Measurements from ENCODE around the gene FIGN. TPM values are rescaled to one million over a fixed set of nuclear protein-coding genes. Genes with fewer than 3 reads are reported as not detected.

Gene FIGN
- total and polyA plus RNA-seq, 2 of the 4 experiments (the other 2 are of a cell fraction): 0.77 to 0.90 TPM

- peaks cover 3% of the 10 kb centered on the region; the same call in 1 of the 2 replicates for H3K9me1 ChIP-seq (ENCODE audit: insufficient read depth, low read length)
- intact Hi-C loops (cut with micrococcal nuclease): no loop called here
- no peaks in the 10 kb centered on the region for H3K27me3 ChIP-seq (ENCODE audit: control insufficient read depth, insufficient read depth, low read length)
- DNase-seq (no peak), ATAC-seq (ENCODE audit: low read depth) (no peak)
- no peak overlapping the region for H3K4me3 ChIP-seq (ENCODE audit: insufficient read depth, low read depth, low read length)
- in situ Hi-C loops (cut with MboI; ENCODE audit: low sequenced_read_pairs): no loop called here
- H2BK120ac ChIP-seq (ENCODE audit: low read depth, low read length): no peak overlapping the region
- H3K56ac ChIP-seq (ENCODE audit: extremely low read depth, insufficient read depth, low read length): no peak overlapping the region
- no peak overlapping the region for H2BK15ac ChIP-seq (ENCODE audit: low read depth, low read length)
- no peak overlapping the region for H3K18ac ChIP-seq (ENCODE audit: low read depth, low read length)
- no peak overlapping the region for H2AK5ac ChIP-seq (ENCODE audit: low read depth, low read length)
- TF ChIP-seq RAD21 (IDR thresholded peaks at IDR 0.05; ENCODE audit: low read length) (no peak), MAFK (IDR thresholded peaks at IDR 0.05; ENCODE audit: low read depth, low read length) (no peak), CEBPB (IDR thresholded peaks at IDR 0.05; ENCODE audit: low read depth, low read length) (no peak), USF2 (IDR thresholded peaks at IDR 0.05; ENCODE audit: low read depth, low read length) (no peak), SMC3 (IDR thresholded peaks at IDR 0.05; ENCODE audit: low read depth, low read length) (no peak), FOS (IDR thresholded peaks at IDR 0.05; ENCODE audit: low read depth, low read length) (no peak), BHLHE40 (IDR thresholded peaks at IDR 0.05; ENCODE audit: low read depth, low read length) (no peak), MAZ (IDR thresholded peaks at IDR 0.05; ENCODE audit: borderline replicate concordance, low read depth, low read length) (no peak), NFE2L2 (IDR thresholded peaks at IDR 0.05; ENCODE audit: low read depth, low read length) (no peak), MXI1 (IDR thresholded peaks at IDR 0.05; ENCODE audit: borderline replicate concordance, low read depth, low read length) (no peak), RCOR1 (IDR thresholded peaks at IDR 0.05; ENCODE audit: insufficient replicate concordance, low read length) (no peak)
- BruUV-seq (replicated peaks): no TSS peak
- no peak overlapping the region for H4K5ac ChIP-seq (ENCODE audit: low read depth, low read length)
- dilution Hi-C loops (cut with HindIII; ENCODE audit: low sequenced_read_pairs, unreplicated experiment): no loop called here
- no peak overlapping the region for H2BK20ac ChIP-seq (ENCODE audit: low read depth, low read length)
- WGBS, 2 experiments (ENCODE audit: extremely low coverage in 2 of 2, insufficient read length in 1 of 2): 72% methylated on average over 2 of the region's 7 CpGs; no CpG with 5 or more reads in 1 of the 2 experiments
- no peak overlapping the region for H2AK9ac ChIP-seq (replicated peaks; ENCODE audit: low read depth, low read length, poor library complexity)
- H4K91ac ChIP-seq (ENCODE audit: insufficient read depth, low read depth, low read length): no peak overlapping the region
- H3K36me3 ChIP-seq (ENCODE audit: control insufficient read depth, insufficient read depth, low read length): no peaks in the 10 kb centered on the region
- H3K4me1 ChIP-seq (ENCODE audit: control insufficient read depth, insufficient read depth, low read length): no peaks in the 10 kb centered on the region
- POLR2A ChIA-PET (ENCODE audit: unreplicated experiment): no interaction called here
- no peak overlapping the region for H3K27ac ChIP-seq (ENCODE audit: insufficient read depth, low read length)
- CTCF ChIA-PET: interaction anchor here (0.8 kb wide), 1 partner anchor 15 kb away, joined by 3 read pairs; no protein-coding TSS in a partner anchor
- no peaks in the 10 kb centered on the region; a peak in 2 of 4 replicates for H3K79me1 ChIP-seq (ENCODE audit: low read depth in 1 of 2, low read length in 2 of 2)
- H2BK5ac ChIP-seq (ENCODE audit: low read depth, low read length, poor library complexity, severe bottlenecking): no peak overlapping the region
- H3K23ac ChIP-seq (ENCODE audit: low read depth, low read length): no peak overlapping the region
- no peak overlapping the region for H4K8ac ChIP-seq (ENCODE audit: low read depth in 2 of 2, low read length in 2 of 2)
- H3K9ac ChIP-seq (ENCODE audit: low read depth, low read length): no peak overlapping the region
- H4K20me1 ChIP-seq (ENCODE audit: insufficient read depth, low read length): no peaks in the 10 kb centered on the region; the same call in 1 of the 2 replicates
- H3K4ac ChIP-seq (ENCODE audit: low read depth, low read length): no peak overlapping the region
- no peak overlapping the region for H3K14ac ChIP-seq (replicated peaks; ENCODE audit: low read depth, low read length)
- H3K4me2 ChIP-seq (ENCODE audit: low read depth, low read length): no peak overlapping the region
- H3K9me3 ChIP-seq (ENCODE audit: control insufficient read depth, insufficient read depth, low read length): no peaks in the 10 kb centered on the region
- H2AFZ ChIP-seq (replicated peaks; ENCODE audit: low read length, poor library complexity): no peak overlapping the region
Measured at GRCh38 chr2:163713534-163714311, 22.1 kb downstream of the FIGN start.

All from IMR-90 (cell line).